ENCODE results near the gene HYCC2. TPM values are rescaled to one million over a fixed set of nuclear protein-coding genes. Genes with fewer than 3 reads are reported as not detected.

Gene HYCC2
- total RNA-seq, 1 experiment from 2014 or later: 13.3 TPM

GRCh38 chr2:201070948-201071478 is 458 bp downstream of the HYCC2 start:
- Mint-ChIP-seq H3K9me3 (no peaks in the 10 kb centered on the region; a peak in 1 of 5 replicates), H3K27ac (peak overlapping the region; percentile 97 to 99 (median 97); a peak in 6 of 7 replicates), H3K27me3 (ENCODE audit: low read depth) (peaks cover 1% of the 10 kb centered on the region; the same call in 1 of the 2 replicates), H3K4me1 (peaks cover 13 to 28% of the 10 kb centered on the region in 2 experiments), H3K36me3 (ENCODE audit: insufficient read depth in 1 of 3, low read depth in 3 of 3) (no peaks in the 10 kb centered on the region), H3K4me3 (peak overlapping the region; percentile 90 to 96)
- Histone ChIP-seq H4K20me1 (ENCODE audit: control insufficient read depth, insufficient read depth, insufficient read length) (no peaks in the 10 kb centered on the region), H3K23me2 (ENCODE audit: insufficient read length, low read depth, low read length, poor library complexity, severe bottlenecking) (peaks cover 5% of the 10 kb centered on the region), H2BK120ac (ENCODE audit: low read depth, low read length, poor library complexity, severe bottlenecking) (no peak overlapping the region), H3K18ac (ENCODE audit: insufficient read length, low read depth, low read length) (no peak overlapping the region), H4K8ac (replicated peaks; ENCODE audit: insufficient read length, low read depth, low read length) (no peak overlapping the region), H2BK12ac (ENCODE audit: insufficient read length, low read depth, low read length) (no peak overlapping the region), H3K9me3 (ENCODE audit: control insufficient read depth, low read depth, low read length) (no peaks in the 10 kb centered on the region), H3K27ac (ENCODE audit: insufficient read length, low read depth, low read length) (no peak overlapping the region), H3K4me1 (ENCODE audit: insufficient read depth, low read length) (no peaks in the 10 kb centered on the region), H3K23ac (ENCODE audit: insufficient read length, low read depth, low read length) (no peak overlapping the region), H3K79me2 (ENCODE audit: insufficient read depth, low read length) (peaks cover 3% of the 10 kb centered on the region; the same call in 1 of the 2 replicates), H3T11ph (ENCODE audit: low read length) (no peak overlapping the region), H3K56ac (ENCODE audit: insufficient read length, low read depth, low read length) (no peak overlapping the region), H2BK20ac (ENCODE audit: low read depth, low read length, poor library complexity, severe bottlenecking) (no peak overlapping the region), H2AK5ac (ENCODE audit: insufficient read length, low read length) (no peak overlapping the region), H3K27me3 (ENCODE audit: insufficient read depth, low read length) (no peaks in the 10 kb centered on the region), H4K91ac (ENCODE audit: insufficient read length, low read depth, low read length) (no peak overlapping the region), H3K9ac (ENCODE audit: extremely low read depth, insufficient read length, low read length) (peak overlapping the region; percentile 42), H3K4me2 (ENCODE audit: insufficient read depth, insufficient read length, low read length) (peak overlapping the region; percentile 70), H2BK5ac (ENCODE audit: insufficient read length, low read length) (no peak overlapping the region), H3K14ac (ENCODE audit: insufficient read depth, low read length) (no peak overlapping the region), H3K79me1 (ENCODE audit: insufficient read depth, low read depth, low read length, poor library complexity, severe bottlenecking) (no peaks in the 10 kb centered on the region), H2BK15ac (ENCODE audit: low read depth, low read length) (no peak overlapping the region), H3K4ac (ENCODE audit: low read depth, low read length) (no peak overlapping the region), H4K5ac (ENCODE audit: insufficient read length, low read depth, low read length) (no peak overlapping the region), H2AFZ (ENCODE audit: low read length) (no peak overlapping the region)
- TF ChIP-seq, protein P1, sequence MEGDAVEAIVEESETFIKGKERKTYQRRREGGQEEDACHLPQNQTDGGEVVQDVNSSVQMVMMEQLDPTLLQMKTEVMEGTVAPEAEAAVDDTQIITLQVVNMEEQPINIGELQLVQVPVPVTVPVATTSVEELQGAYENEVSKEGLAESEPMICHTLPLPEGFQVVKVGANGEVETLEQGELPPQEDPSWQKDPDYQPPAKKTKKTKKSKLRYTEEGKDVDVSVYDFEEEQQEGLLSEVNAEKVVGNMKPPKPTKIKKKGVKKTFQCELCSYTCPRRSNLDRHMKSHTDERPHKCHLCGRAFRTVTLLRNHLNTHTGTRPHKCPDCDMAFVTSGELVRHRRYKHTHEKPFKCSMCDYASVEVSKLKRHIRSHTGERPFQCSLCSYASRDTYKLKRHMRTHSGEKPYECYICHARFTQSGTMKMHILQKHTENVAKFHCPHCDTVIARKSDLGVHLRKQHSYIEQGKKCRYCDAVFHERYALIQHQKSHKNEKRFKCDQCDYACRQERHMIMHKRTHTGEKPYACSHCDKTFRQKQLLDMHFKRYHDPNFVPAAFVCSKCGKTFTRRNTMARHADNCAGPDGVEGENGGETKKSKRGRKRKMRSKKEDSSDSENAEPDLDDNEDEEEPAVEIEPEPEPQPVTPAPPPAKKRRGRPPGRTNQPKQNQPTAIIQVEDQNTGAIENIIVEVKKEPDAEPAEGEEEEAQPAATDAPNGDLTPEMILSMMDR (conservative IDR thresholded peaks at IDR 0.05): no peak
- DNase-seq: no peak
- no CpG with 5 or more reads among the region's 21 CpGs for WGBS (ENCODE audit: extremely low coverage, insufficient read length, low lambda C conversion rate)
